HG03457 (cell line): ENCODE data around the gene NFKBIE.

ENCODE experiments used
- ATAC-seq: cut with Tn5 transposase; IDR thresholded peaks from one replicate; pipeline ENCODE4 v1.9.1; 2021; ENCODE audit warnings: moderate number of reproducible peaks; ENCODE audit not compliant: unreplicated experiment

The NFKBIE gene

DNA sequence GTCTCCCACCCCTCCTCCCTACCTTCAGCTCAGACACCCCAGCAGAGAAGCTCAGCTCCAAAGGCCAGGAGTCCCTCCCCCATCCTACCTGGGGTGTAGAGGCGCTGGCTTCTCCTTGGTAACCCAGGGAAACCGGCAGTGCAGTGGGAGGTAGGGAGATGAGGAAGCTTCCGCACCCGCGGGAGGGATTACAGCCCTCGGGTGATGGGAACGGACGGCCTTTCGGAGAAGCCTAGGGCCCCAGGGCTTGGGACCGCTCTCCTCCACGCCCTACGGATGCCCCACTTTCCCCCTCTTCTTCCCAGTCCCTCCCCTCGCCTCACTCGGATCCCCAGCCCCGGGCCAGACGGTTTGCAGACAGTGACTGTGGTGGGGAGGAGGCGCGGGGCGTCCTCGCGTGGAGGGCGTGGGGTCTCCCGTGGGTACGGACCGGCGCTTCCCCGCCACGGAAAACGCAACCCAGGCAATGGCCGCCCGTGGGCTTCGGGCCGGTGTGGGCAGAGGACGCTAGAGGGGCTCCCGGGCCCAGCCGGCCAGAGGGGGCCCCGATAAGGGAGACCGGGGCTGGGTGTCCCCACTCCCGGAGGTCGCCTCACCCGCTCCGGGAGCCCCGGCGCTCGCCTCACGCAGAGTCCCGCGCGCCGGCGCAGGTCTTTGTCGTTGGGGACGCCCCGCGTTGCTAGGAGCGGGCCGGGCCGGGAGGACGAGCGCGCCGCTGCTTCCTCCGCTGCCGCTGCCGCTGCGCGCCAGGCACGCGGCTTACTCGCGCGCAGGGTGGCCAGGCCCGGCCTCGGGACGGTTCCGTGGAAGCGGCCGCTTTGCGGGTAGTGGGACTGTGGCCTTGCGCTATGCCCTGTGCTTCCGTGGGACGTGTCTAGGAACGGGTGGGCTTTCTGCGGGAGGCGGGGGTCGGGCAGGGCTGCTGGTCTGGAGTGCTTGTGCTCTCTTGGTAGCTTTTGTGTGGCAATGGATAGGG, 32.0 kb upstream of the NFKBIE start:
- ATAC-seq, result no peak

DNA sequence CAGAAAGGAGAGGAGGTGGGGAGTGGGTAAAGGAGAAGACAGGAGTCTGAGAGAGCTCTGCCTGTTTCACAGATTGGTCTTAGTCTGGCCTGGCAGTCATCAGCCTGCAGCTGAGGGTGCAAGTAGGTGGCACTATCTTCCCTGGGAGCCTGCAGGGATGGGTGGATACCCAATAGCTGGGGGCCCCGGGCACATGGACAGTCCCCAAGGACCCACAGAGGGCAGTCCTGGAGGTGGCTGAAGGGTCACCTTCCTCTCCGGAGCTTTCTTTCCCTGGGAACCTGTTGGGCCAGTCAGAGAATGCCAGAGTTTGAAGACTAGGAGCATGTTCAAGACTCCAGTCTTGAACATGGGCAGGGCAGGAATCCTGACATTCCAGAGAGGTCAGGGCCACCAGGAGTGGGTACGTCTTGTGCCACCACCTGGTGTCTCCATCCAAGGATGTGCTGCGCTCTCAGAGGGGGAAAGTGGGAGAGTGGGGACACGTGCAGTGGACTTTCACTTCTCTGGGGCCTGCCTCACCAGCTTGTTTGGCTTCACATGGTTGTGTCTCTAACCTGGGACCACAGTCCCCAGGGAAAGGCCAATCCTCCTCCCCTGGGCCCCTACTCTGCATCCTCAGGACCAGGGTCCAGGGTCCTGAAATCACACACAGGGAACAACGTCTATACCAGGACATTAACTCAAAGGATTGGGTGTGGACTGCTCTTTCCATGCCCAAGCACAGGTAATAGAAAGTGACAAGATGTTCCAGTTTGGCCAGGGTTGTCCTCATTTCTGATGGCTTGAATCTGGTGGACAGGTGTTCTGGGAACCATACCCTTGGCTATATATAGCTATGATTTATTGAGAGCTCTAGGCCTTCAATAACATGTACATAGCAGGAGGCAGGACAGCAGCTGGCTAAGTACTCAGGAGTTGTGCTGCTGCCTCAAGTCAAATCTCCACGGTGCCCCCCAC, 29.8 kb upstream of the NFKBIE start:
- no peak for ATAC-seq

DNA sequence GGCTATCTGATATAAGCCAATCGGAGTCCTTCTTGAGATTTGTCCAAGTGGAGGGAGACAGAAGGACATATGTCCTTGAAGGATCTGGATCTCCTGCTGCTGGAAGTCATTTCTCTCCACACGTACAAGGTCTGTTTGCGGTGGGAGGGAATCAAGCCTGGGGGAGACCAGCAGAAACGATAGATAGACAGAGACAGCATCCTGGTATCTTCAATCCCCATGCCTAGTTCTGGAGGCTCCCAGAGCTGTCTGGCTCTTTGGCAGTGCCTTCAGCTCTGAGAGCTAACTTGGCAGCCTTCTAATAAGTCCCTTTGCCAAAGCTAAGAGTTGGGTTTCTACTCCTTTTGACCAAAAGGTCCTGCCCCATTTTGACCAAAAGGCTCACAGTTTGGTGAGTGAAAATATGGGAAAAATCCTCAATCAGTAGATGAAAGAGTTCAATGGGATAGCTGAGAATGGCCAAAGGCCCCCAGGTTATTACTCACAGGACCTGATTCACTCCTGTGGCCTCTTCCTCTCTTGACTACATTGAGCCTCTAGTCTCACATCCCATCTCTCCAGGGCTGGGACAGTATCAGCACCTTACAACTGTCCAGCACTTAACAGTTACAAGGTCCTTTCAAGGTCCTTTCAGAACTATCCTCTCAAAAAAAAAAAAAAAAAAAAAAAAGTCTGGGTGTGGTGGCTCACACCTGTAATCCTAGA, 27.5 kb upstream of the NFKBIE start:
- no peak for ATAC-seq

DNA sequence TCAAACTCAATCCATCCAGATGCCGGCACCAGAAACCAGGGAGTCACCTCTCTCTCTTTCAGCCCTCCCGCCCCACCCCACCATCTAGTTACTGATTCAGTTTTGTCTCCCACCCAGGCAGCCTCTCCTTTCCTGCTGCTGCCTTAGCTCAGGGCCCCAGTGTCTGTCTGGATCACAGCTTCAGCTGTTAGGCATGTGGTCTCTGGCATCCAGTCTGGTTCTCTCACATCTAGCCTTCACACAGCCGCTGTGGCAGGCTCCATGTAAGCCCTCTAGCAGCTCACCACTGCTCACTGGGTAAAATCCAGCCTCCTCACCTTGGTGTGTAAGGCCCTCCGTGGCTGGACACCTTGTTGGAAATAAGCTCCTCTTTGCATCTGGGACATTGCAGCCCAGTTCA, 26.5 kb upstream of the NFKBIE start:
- no peak for ATAC-seq

DNA sequence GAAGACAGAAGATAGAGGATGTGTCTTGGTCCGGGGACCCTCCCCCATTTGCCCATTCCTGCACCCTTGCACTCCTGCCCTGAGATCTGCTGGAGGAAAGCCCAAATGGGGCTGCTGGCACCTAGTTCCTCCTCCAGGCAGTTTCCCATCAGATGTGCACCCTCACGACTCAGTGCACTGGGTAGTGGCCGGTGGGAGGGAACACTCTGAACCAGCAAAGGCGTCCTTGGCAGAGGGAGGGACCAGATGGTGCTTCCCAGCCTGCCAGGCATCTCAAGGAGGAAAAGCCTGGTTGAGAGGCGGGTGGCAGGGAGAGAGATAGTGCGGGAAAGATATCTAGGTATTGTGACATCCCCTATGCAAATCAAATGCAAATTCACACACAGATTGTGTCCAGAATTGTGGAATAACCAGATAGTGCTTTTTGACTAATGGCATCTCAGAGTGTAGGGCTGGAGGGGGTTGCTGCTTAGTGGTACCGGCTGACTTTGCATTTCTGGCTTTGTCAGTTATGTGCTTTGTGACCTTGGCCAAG, 24.4 kb upstream of the NFKBIE start:
- ATAC-seq, result no peak

DNA sequence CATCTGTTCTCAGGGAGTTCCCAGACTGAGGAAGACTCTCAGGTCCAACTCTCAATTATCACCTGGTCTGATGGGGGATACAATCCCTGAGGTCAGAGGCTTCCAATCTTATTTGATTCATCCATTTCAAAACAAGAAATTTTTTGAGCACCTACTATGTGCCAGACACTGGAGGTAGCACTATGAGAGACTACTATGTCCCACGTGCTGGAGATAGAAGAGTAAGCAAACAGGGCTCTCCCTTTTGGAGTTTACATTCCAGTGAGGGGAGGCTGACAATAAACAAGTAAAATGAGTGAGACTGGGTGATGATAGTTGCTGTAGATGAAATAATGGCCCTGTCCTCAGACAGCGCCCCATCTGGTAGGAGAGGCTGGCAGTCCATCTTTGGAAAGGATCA, 21.4 kb upstream of the NFKBIE start:
- ATAC-seq, result no peak

DNA sequence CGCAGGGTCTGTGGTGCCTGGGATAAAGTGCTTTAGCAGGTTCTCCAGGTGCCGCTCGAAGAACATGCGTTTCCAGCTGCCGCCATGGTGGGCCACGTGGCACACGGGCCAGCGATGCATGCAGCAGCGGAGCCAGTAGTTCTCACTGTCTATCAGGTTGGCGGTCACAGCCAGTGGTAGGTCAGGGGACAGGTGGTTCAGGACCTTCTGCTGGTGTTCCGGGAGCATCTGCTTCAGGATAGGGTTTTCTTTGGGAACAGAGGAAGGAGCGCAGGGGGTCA, 20.9 kb upstream of the NFKBIE start:
- ATAC-seq, result no peak

DNA sequence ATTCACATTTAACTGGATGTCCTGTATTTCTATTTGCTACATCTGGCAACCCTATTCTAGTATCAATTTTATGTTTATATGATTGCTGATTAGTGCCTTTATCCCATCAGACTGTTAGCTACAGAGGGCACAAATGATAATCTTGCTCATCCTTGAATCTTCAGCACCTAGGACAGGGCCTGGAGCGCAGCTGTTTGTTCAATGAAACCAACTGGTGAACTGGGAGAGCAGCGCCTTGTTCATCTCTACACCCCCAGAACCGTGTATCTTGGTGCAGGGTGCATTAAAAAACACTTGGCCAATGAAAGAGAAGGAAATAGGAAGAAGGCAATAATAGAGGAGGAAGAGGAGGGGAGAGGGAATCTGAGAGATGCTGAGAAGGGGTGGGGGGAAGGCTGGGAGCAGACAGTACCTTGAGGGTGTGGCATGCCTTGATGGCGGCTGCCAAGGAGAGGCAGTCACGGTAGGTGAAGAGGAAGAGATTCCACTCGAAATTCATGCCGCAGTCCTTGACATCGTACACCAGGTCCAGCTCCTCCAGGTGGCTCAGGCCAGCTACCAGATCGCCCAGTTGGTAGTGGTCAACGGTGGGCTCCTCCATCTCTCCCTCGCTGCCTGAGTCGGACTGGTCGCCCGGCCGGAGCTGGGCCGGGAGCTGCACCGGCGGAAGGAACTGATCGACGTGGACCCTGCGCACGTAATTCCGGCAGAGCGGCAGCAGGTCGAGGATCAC, 20.4 kb upstream of the NFKBIE start:
- no peak for ATAC-seq

DNA sequence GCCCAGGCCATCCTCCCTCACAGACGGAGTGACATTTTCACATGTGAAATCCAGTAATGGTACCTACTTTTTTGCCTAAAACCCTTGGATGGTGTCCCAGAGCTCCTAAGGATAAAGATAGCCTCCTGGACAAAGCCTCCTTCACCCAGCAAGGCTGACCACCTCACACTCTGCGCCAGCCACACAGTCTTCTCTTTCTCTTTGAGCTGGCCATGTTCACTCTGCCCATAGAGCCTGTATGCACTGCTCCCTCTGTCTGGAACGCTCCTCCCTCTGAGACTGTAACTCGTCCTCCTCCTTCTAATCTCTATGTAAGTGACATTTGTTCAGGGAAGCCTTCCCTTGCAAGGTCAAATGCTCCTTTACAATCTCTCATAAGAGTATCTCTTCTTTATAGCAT, 19.5 kb upstream of the NFKBIE start:
- ATAC-seq, result no peak

DNA sequence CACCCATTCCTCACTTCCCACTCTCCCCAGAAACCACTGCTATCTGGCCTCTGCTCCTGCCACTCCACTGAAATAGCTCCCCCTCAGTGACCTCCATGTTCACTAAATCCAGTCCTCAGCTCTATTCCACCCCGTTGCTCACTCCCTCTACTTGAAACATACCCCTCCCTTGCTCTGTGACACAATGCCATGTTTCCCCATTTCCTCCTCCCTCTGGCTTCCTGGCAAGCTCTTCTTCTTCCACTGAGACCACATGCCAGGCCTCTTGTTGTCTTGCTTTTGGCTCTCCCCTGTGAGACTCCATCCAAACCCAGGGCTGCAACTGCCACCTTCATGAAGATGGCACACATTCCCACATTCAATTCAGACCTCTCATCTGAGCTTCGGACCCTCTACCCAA, 18.8 kb upstream of the NFKBIE start:
- no peak for ATAC-seq

DNA sequence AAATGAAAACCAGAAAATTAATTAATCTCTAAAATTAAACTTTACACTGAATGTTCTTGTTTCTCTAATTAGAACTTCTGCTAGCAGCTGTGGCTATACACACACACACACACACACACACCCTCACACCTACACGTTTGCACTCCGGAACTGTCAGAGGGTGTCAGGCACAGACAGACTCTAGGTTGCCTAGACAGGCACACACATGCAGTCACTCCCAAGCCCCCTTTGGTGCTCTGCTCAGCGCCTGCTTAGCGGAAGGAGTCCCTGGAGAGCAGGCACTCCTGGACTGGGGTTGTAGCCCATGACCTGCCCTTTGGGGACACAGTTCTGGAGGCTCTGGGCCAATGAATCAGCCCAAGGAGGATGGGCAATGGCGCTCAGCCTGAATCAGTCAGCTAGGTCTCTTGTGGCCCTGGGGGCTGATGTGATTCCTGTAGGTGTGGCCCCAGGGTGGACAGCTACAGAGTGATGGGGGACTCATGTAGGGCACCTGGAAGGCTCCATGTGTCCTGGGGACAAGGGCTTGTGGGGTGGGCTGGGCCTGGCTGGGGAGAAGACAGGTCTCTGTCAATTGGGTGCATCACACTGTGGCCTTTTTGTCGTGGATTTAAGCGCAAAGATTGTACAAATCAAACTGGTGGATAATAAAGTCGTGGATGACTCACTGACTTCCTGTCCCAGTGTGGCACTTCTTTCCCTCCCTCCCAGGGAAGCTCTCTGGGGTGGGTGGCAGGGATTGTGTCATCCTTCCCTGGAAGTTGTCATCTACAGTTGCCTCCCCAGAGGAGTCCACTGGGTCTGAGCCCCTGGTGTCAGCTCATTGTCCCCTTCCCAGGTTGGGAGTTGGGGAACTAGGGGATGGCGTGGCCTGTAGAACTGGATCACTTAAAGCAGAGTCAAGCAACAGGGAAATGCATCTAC, 13.7 kb upstream of the NFKBIE start:
- ATAC-seq, result no peak

DNA sequence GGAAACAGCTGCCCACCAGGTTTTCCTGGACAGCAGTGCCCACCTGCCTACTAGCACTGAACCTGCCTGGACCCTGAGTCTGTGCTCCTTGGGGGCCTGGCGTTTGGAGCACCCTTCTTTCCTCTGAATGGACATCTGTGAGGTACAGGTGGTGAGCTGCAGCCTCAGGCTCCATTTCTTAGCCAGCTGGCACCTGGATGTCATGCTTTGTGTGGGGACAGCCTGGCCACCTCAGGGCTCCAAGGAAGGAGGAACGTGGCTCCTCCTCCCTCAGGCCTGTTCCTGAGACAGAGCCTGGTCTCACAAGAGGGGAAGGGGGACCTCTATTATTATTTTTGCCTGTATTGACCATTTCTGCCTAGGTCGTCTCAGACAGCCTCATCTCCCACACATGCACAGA, 13.0 kb upstream of the NFKBIE start:
- ATAC-seq, result no peak

DNA sequence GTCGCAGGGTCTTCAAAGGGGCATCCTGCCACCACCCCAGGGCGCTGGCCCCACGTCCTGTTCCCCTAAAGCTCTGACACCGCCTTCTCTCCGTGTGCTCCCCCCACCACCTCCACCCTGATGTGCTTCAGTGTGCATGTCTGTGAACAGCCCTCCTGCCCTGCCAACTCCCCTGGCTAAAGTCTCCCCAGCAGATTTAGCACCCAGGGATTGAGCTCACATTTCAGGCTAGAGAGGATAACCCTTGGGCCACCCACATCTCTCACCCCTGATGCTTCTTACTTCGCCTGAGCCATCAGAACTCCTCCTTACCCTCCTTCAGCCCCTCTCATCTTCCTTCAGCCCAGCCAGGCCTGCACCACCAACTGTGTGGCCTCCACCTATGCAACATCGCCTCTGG, 12.4 kb upstream of the NFKBIE start:
- ATAC-seq, result no peak

DNA sequence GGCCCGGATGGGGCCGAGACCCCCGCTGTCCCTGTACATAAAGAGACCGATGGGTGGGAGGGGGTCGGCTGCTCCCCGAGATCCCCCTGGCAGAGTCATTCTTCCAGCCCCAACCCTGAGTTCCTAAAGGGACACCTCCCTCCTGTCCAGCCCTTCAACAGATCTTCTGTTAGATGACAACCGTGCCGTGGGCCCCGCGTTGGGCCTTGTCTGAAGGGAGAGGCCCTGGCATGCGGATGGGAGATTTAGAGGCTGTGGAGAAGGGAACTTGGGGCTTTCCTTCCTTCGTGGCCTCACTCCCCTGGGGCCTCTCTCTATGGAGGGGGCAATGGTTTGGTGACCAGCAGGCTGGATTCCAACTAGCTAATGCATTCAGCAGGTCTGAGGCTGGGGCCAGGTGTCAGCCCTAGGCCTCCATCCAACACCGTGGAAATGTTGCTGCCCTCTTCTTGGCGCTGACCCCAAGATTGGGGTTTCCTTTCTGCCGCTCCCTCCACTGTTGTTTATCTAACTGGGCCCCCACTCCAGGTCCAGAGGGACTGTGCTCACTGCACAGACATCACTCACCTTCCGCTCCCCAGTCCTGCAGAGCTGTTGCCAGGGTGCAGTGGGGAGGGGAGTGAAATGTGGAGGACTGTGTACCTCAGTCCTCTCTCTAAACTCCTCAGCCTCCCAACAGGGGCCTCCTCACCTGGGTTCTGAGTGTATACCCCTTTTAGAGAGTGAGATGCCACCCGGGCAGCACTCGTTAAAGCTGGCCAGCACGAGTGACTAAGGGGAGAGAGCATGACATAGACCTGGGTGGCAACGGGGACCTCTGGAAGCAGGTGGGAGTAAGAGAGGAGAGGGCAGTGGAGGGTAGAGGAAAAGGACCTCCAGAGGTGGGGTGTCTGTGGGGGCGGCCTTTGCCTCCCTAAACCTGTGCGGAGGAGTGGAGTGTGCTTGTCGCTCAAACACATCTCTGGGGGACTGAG, 11.6 kb upstream of the NFKBIE start:
- ATAC-seq, result no peak

DNA sequence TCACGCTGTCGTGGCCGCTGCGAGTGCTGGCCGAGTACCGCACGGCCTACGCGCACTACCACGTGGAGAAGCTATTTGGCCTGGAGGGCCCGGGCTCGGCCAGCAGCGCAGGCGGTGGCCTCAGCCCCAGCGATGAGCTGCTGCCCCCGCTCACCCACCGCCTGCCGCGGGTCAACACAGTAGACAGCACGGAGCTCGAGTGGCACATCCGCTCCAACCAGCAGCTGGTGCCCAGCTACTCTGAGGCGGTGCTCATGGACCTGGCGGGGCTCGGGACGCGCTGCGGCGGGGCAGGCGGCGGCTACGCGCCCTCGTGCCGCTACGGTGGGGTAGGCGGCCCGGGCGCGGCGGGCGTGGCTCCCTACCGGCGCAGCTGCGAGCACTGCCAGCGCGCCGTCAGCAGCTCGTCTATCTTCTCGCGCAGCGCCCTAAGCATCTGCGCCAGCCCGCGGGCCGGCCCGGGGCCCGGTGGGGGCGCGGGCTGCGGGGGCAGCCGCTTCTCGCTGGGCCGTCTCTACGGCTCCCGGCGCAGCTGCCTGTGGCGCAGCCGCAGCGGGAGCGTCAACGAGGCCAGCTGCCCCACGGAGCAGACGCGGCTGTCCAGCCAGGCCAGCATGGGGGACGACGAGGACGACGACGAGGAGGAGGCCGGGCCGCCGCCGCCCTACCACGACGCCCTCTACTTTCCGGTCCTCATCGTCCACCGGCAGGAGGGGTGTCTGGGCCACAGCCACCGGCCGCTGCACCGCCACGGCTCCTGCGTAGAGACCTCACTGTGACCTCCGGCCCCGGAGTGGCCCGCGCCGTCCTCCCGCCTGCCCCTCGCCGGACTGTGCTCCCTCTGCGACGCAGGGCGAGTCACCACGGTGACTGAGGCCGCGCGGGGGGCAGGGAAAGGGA, 10.6 kb upstream of the NFKBIE start:
- ATAC-seq, result no peak

DNA sequence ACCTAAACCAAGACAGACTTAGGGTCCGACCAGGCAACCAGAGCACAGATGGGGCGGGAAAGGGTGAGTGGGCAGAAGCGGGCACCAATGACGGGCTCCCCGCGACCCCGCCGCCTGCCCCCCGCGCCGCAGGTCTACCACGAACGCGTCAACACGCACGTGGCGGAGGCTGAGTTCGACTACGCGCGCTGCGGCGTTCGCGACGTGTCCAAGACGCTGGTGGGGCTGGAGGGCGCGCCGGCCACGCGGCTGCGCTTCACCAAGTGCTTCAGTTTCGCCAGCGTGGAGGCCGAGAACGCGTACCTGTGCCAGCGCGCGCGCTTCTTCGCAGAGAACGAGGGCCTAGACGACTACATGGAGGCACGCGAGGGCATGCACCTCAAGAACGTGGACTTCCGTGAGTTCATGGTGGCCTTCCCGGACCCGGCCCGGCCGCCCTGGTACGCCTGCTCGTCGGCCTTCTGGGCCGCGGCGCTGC, 10.0 kb upstream of the NFKBIE start:
- ATAC-seq, result no peak

DNA sequence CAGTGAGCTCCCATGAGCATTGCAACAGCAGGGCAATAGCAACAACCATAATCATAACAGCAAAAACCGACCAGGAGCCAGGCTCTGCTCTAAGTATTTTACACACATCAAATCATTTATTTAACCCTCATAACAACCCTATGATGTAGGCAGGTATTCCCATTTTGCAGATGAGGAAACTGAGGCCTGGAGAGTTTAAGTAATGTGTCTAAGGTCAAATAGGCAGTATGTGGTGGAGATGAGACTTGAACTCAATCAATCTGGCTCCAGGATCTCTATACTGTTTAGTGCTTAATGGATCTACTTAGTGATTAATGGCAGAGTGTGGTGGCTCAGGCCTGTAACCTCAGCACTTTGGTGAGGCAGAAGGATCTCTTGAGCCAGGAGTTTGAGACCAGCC, 8.3 kb upstream of the NFKBIE start:
- ATAC-seq, result no peak
